ENCODE results near the gene GAS2L1. TPM values are rescaled to one million over a fixed set of nuclear protein-coding genes. Genes with fewer than 3 reads are reported as not detected.

Gene GAS2L1
- total and polyA plus RNA-seq, 2 experiments from 2014 or later = 5.2 to 9.5 TPM

- no peaks in the 10 kb centered on the region for H3K36me3 ChIP-seq (ENCODE audit: insufficient read depth)
- H4K20me1 ChIP-seq (replicated peaks; ENCODE audit: insufficient read depth) = peaks cover 9% of the 10 kb centered on the region
- no peak overlapping the region for H3K4me2 ChIP-seq
- H3F3A ChIP-seq (replicated peaks; ENCODE audit: low read depth) = peaks cover 18% of the 10 kb centered on the region; the same call in 1 of the 2 replicates
- Mint-ChIP-seq H3K27me3 (ENCODE audit: insufficient read depth, low read depth, poor library complexity) (peaks cover 43% of the 10 kb centered on the region), H3K36me3 (ENCODE audit: low read depth) (peaks cover 5% of the 10 kb centered on the region; the same call in 1 of the 3 replicates), H3K27ac (no peak overlapping the region), H3K4me1 (peaks cover 16% of the 10 kb centered on the region), H3K4me3 (no peak overlapping the region; the same call in 2 of the 3 replicates), H3K9me3 (peaks cover 21% of the 10 kb centered on the region)
- DNase-seq (ENCODE audit: low spot score) = no peak
- no peak for ATAC-seq
- H3K4me1 ChIP-seq (ENCODE audit: insufficient read depth) = peaks cover 5% of the 10 kb centered on the region; the same call in 1 of the 2 replicates
- H3K27ac ChIP-seq (ENCODE audit: low read depth) = no peak overlapping the region
- H3K27me3 ChIP-seq (ENCODE audit: insufficient read depth) = peaks cover 49% of the 10 kb centered on the region
- H3K79me2 ChIP-seq (replicated peaks; ENCODE audit: insufficient read depth) = no peaks in the 10 kb centered on the region
- no peaks in the 10 kb centered on the region for H3K9me2 ChIP-seq (ENCODE audit: insufficient read depth)
- no peak overlapping the region; the same call in 1 of the 2 replicates for H2AFZ ChIP-seq
- H3K4me3 ChIP-seq = no peak overlapping the region
- TF ChIP-seq, protein P1, sequence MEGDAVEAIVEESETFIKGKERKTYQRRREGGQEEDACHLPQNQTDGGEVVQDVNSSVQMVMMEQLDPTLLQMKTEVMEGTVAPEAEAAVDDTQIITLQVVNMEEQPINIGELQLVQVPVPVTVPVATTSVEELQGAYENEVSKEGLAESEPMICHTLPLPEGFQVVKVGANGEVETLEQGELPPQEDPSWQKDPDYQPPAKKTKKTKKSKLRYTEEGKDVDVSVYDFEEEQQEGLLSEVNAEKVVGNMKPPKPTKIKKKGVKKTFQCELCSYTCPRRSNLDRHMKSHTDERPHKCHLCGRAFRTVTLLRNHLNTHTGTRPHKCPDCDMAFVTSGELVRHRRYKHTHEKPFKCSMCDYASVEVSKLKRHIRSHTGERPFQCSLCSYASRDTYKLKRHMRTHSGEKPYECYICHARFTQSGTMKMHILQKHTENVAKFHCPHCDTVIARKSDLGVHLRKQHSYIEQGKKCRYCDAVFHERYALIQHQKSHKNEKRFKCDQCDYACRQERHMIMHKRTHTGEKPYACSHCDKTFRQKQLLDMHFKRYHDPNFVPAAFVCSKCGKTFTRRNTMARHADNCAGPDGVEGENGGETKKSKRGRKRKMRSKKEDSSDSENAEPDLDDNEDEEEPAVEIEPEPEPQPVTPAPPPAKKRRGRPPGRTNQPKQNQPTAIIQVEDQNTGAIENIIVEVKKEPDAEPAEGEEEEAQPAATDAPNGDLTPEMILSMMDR (conservative IDR thresholded peaks at IDR 0.05; ENCODE audit: low read depth in 2 of 2) = no peak
- TF ChIP-seq CREB1 (CRISPR knock-in tag; IDR thresholded peaks at IDR 0.05; ENCODE audit: low read depth) (no peak), ETS1 (IDR thresholded peaks at IDR 0.05) (no peak), ZNF331 (CRISPR knock-in tag; IDR thresholded peaks at IDR 0.05; ENCODE audit: low read depth) (no peak), JUNB (IDR thresholded peaks at IDR 0.05; ENCODE audit: unreplicated experiment) (no peak), ZNF462 (CRISPR knock-in tag; IDR thresholded peaks at IDR 0.05) (no peak), ZNF114 (CRISPR knock-in tag; IDR thresholded peaks at IDR 0.05) (no peak)
- TF ChIP-seq, protein P2, sequence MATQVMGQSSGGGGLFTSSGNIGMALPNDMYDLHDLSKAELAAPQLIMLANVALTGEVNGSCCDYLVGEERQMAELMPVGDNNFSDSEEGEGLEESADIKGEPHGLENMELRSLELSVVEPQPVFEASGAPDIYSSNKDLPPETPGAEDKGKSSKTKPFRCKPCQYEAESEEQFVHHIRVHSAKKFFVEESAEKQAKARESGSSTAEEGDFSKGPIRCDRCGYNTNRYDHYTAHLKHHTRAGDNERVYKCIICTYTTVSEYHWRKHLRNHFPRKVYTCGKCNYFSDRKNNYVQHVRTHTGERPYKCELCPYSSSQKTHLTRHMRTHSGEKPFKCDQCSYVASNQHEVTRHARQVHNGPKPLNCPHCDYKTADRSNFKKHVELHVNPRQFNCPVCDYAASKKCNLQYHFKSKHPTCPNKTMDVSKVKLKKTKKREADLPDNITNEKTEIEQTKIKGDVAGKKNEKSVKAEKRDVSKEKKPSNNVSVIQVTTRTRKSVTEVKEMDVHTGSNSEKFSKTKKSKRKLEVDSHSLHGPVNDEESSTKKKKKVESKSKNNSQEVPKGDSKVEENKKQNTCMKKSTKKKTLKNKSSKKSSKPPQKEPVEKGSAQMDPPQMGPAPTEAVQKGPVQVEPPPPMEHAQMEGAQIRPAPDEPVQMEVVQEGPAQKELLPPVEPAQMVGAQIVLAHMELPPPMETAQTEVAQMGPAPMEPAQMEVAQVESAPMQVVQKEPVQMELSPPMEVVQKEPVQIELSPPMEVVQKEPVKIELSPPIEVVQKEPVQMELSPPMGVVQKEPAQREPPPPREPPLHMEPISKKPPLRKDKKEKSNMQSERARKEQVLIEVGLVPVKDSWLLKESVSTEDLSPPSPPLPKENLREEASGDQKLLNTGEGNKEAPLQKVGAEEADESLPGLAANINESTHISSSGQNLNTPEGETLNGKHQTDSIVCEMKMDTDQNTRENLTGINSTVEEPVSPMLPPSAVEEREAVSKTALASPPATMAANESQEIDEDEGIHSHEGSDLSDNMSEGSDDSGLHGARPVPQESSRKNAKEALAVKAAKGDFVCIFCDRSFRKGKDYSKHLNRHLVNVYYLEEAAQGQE (IDR thresholded peaks at IDR 0.05; ENCODE audit: unreplicated experiment) = no peak
These were observed 11.5 kb downstream of the GAS2L1 start for GRCh38 chr22:29317827-29318454.

Measured in GM23338 (cell line).